H9 (cell line): ENCODE measurements around the gene SLC9A9. TPM values are rescaled to one million over a fixed set of nuclear protein-coding genes. Genes with fewer than 3 reads are reported as not detected.

ENCODE experiments used
- DNase-seq: peaks from one replicate; pipeline ENCODE4 v3.0.0-alpha.2; 2017
- H2AFZ ChIP-seq: one replicate; pipeline ENCODE4 v1.6.1; 2013; ENCODE audit warnings: mild to moderate bottlenecking, low read length, control low read depth, moderate library complexity
- H2AK5ac ChIP-seq: 2 replicates; pipeline ENCODE4 v1.6.1; 2013; ENCODE audit warnings: low read length, control low read depth, mixed read lengths; ENCODE audit not compliant: insufficient read length
- H2BK120ac ChIP-seq: one replicate; pipeline ENCODE4 v1.6.1; 2013; ENCODE audit warnings: low read depth, mild to moderate bottlenecking, low read length, control low read depth, inconsistent platforms; ENCODE audit not compliant: poor library complexity, severe bottlenecking
- H2BK12ac ChIP-seq: 2 replicates; pipeline ENCODE4 v1.6.1; 2013; ENCODE audit warnings: low read length, control low read depth, mixed read lengths, low read depth; ENCODE audit not compliant: insufficient read length
- H2BK15ac ChIP-seq: 2 replicates; pipeline ENCODE4 v1.6.1; 2013; ENCODE audit warnings: low read depth, low read length, control low read depth
- H2BK20ac ChIP-seq: one replicate; pipeline ENCODE4 v1.6.1; 2013; ENCODE audit warnings: low read depth, mild to moderate bottlenecking, low read length, control low read depth, inconsistent platforms; ENCODE audit not compliant: poor library complexity, severe bottlenecking
- H2BK5ac ChIP-seq: 2 replicates; pipeline ENCODE4 v1.6.1; 2013; ENCODE audit warnings: low read length, control low read depth, mixed read lengths; ENCODE audit not compliant: insufficient read length
- H3K14ac ChIP-seq: 2 replicates; pipeline ENCODE4 v1.6.1; 2013; ENCODE audit warnings: low read length, control low read depth; ENCODE audit not compliant: insufficient read depth
- H3K18ac ChIP-seq: 2 replicates; pipeline ENCODE4 v1.6.1; 2013; ENCODE audit warnings: low read depth, mild to moderate bottlenecking, mixed read lengths, low read length, control low read depth; ENCODE audit not compliant: insufficient read length
- H3K23ac ChIP-seq: 2 replicates; pipeline ENCODE4 v1.6.1; 2013; ENCODE audit warnings: low read length, control low read depth, mixed read lengths, low read depth; ENCODE audit not compliant: insufficient read length
- H3K23me2 ChIP-seq: 2 replicates; pipeline ENCODE4 v1.6.1; 2013; ENCODE audit warnings: low read depth, mild to moderate bottlenecking, mixed read lengths, low read length, control low read depth; ENCODE audit not compliant: insufficient read length, poor library complexity, severe bottlenecking
- H3K27ac ChIP-seq: 2 replicates; pipeline ENCODE4 v1.5.1; 2013; ENCODE audit warnings: low read length, control low read depth, mixed read lengths, low read depth; ENCODE audit not compliant: insufficient read length
- H3K27me3 ChIP-seq: 2 replicates; pipeline ENCODE4 v1.6.1; 2013; ENCODE audit warnings: low read length, control low read depth, inconsistent platforms; ENCODE audit not compliant: insufficient read depth
- H3K4ac ChIP-seq: 2 replicates; pipeline ENCODE4 v1.6.1; 2013; ENCODE audit warnings: low read depth, mild to moderate bottlenecking, control low read depth, inconsistent platforms, low read length, moderate library complexity
- H3K4me1 ChIP-seq: 2 replicates; pipeline ENCODE4 v1.6.1; 2013; ENCODE audit warnings: low read length, control low read depth, inconsistent platforms; ENCODE audit not compliant: insufficient read depth
- H3K4me2 ChIP-seq: 2 replicates; pipeline ENCODE4 v1.6.1; 2013; ENCODE audit warnings: low read length, control low read depth, mixed read lengths; ENCODE audit not compliant: insufficient read length, insufficient read depth
- H3K56ac ChIP-seq: 2 replicates; pipeline ENCODE4 v1.6.1; 2013; ENCODE audit warnings: low read depth, mild to moderate bottlenecking, mixed read lengths, low read length, control low read depth; ENCODE audit not compliant: insufficient read length
- H3K79me1 ChIP-seq: 2 replicates; pipeline ENCODE4 v1.6.1; 2013; ENCODE audit warnings: low read depth, mild to moderate bottlenecking, moderate library complexity, low read length, control low read depth, inconsistent platforms; ENCODE audit not compliant: insufficient read depth, poor library complexity, severe bottlenecking
- H3K79me2 ChIP-seq: 2 replicates; pipeline ENCODE4 v1.6.1; 2013; ENCODE audit warnings: low read length, control low read depth, inconsistent platforms; ENCODE audit not compliant: insufficient read depth
- H3K9ac ChIP-seq: 2 replicates; pipeline ENCODE4 v1.6.1; 2013; ENCODE audit warnings: low read length, control low read depth, mixed read lengths; ENCODE audit not compliant: insufficient read length; ENCODE audit errors: extremely low read depth
- H3K9me3 ChIP-seq: one replicate; pipeline ENCODE4 v1.6.1; 2013; ENCODE audit warnings: low read depth, low read length, inconsistent platforms; ENCODE audit not compliant: control insufficient read depth
- H3T11ph ChIP-seq: one replicate; pipeline ENCODE4 v1.6.1; 2013; ENCODE audit warnings: mild to moderate bottlenecking, low read length, control low read depth, inconsistent platforms
- H4K20me1 ChIP-seq: one replicate; pipeline ENCODE4 v1.6.1; 2013; ENCODE audit not compliant: control insufficient read depth, insufficient read length, insufficient read depth
- H4K5ac ChIP-seq: 2 replicates; pipeline ENCODE4 v1.6.1; 2013; ENCODE audit warnings: low read depth, mild to moderate bottlenecking, mixed read lengths, low read length, control low read depth; ENCODE audit not compliant: insufficient read length
- H4K8ac ChIP-seq: replicated peaks from 2 replicates; pipeline ENCODE4 v1.6.1; 2013; ENCODE audit warnings: low read length, control low read depth, mixed read lengths, low read depth; ENCODE audit not compliant: insufficient read length
- H4K91ac ChIP-seq: 2 replicates; pipeline ENCODE4 v1.6.1; 2013; ENCODE audit warnings: low read depth, mild to moderate bottlenecking, moderate library complexity, mixed read lengths, low read length, control low read depth; ENCODE audit not compliant: insufficient read length
- H3K27ac Mint-ChIP-seq, 3 experiments: 2 replicates in 2 of 3; 3 replicates in 1 of 3; pipeline ENCODE4 v1.8.0; 2020 to 2021; ENCODE audit warnings: mixed read lengths in 3 of 3, mild to moderate bottlenecking in 1 of 3, moderate library complexity in 1 of 3
- H3K27me3 Mint-ChIP-seq: 2 replicates; pipeline ENCODE4 v1.8.0; 2021; ENCODE audit warnings: low read depth, mild to moderate bottlenecking, moderate library complexity, mixed read lengths
- H3K36me3 Mint-ChIP-seq, 3 experiments: 2 replicates in 2 of 3; 3 replicates in 1 of 3; pipeline ENCODE4 v1.8.0; 2020 to 2021; ENCODE audit warnings: low read depth in 3 of 3, mixed read lengths in 3 of 3; ENCODE audit not compliant: insufficient read depth in 1 of 3
- H3K4me1 Mint-ChIP-seq, 2 experiments: 2 replicates each; pipeline ENCODE4 v1.8.0; 2020; ENCODE audit warnings: mixed read lengths in 2 of 2
- H3K4me3 Mint-ChIP-seq, 2 experiments: 2 replicates in 1 of 2; 3 replicates in 1 of 2; pipeline ENCODE4 v1.8.0; 2020 to 2021; ENCODE audit warnings: mild to moderate bottlenecking in 2 of 2, mixed read lengths in 2 of 2, moderate library complexity in 1 of 2
- H3K9me3 Mint-ChIP-seq, 2 experiments: 2 replicates in 1 of 2; 3 replicates in 1 of 2; pipeline ENCODE4 v1.8.0; 2020; ENCODE audit warnings: mild to moderate bottlenecking in 2 of 2, mixed read lengths in 2 of 2, moderate library complexity in 1 of 2
- WGBS: extraction: QIAGEN DNeasy Blood & Tissue Kit; methylation state at CpG from one replicate; pipeline ENCODE4 v1.1.7; 2013; ENCODE audit warnings: missing lambda C conversion rate, low lambda C conversion rate, mixed read lengths; ENCODE audit not compliant: insufficient read length; ENCODE audit errors: extremely low coverage; 5-methylcytosine and 5-hydroxymethylcytosine counted together
- total RNA-seq: library from RNA; stranded (reverse); gene quantifications from 2 replicates; pipeline ENCODE4 v1.2.1, GENCODE V29; 2021
- TF ChIP-seq, protein P1 (sequence below): fragments of 200-600 bp; sonication (generic); conservative IDR thresholded peaks from 3 replicates; pipeline ENCODE4 v1.8.0; 2021; ENCODE audit warnings: antibody characterized with exemption, mild to moderate bottlenecking

The SLC9A9 gene
- total RNA-seq, 1 experiment from 2014 or later, result 0.35 TPM

DNA sequence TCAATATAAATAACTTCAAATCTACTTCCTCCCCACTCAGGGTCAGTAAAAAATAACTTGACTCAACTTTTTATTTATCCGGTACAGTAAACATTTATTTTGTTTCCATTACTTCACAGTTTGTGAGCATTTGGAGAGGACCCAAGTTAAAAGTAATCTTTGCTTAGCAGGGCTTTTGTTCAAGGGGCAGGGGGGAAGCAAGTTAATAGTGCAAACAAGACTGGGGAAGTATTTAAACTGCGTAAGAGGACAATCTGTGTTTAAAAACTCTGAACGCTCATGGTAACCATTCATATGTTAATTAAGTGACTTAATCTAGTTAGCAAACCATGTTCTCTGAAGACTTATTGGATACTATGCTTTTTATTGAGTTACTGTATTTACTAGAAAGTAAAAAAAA is 346.2 kb downstream of the SLC9A9 start:
- no peaks in the 10 kb centered on the region for H3K27me3 Mint-ChIP-seq
- H2BK20ac ChIP-seq, result no peak overlapping the region
- peaks cover 7 to 9% of the 10 kb centered on the region in 2 experiments for H3K4me1 Mint-ChIP-seq
- H3K18ac ChIP-seq, result no peak overlapping the region
- H3K27me3 ChIP-seq, result no peaks in the 10 kb centered on the region
- no peak overlapping the region for H2BK15ac ChIP-seq
- no peak overlapping the region for H2BK5ac ChIP-seq
- H3K27ac ChIP-seq, result no peak overlapping the region
- H3K14ac ChIP-seq, result no peak overlapping the region
- H3K23ac ChIP-seq, result no peak overlapping the region
- H2BK12ac ChIP-seq, result no peak overlapping the region
- no peak overlapping the region for H4K91ac ChIP-seq
- no peak overlapping the region for H3K4me3 Mint-ChIP-seq
- H3K79me2 ChIP-seq, result no peaks in the 10 kb centered on the region
- no peaks in the 10 kb centered on the region for H4K20me1 ChIP-seq
- H3K4ac ChIP-seq, result no peak overlapping the region
- no CpG with 5 or more reads among the region's 3 CpGs for WGBS
- H4K8ac ChIP-seq, result no peak overlapping the region
- no peaks in the 10 kb centered on the region for H3K9me3 ChIP-seq
- no peak for DNase-seq
- H3T11ph ChIP-seq, result no peak overlapping the region
- H3K9me3 Mint-ChIP-seq, result no peaks in the 10 kb centered on the region; a peak in 1 of 5 replicates
- no peak overlapping the region for H2BK120ac ChIP-seq
- TF ChIP-seq, protein P1, sequence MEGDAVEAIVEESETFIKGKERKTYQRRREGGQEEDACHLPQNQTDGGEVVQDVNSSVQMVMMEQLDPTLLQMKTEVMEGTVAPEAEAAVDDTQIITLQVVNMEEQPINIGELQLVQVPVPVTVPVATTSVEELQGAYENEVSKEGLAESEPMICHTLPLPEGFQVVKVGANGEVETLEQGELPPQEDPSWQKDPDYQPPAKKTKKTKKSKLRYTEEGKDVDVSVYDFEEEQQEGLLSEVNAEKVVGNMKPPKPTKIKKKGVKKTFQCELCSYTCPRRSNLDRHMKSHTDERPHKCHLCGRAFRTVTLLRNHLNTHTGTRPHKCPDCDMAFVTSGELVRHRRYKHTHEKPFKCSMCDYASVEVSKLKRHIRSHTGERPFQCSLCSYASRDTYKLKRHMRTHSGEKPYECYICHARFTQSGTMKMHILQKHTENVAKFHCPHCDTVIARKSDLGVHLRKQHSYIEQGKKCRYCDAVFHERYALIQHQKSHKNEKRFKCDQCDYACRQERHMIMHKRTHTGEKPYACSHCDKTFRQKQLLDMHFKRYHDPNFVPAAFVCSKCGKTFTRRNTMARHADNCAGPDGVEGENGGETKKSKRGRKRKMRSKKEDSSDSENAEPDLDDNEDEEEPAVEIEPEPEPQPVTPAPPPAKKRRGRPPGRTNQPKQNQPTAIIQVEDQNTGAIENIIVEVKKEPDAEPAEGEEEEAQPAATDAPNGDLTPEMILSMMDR, result no peak
- no peaks in the 10 kb centered on the region for H3K4me1 ChIP-seq
- H3K9ac ChIP-seq, result no peak overlapping the region
- no peaks in the 10 kb centered on the region for H3K79me1 ChIP-seq
- H3K4me2 ChIP-seq, result no peak overlapping the region
- H2AK5ac ChIP-seq, result no peak overlapping the region
- H3K36me3 Mint-ChIP-seq, result no peaks in the 10 kb centered on the region
- no peak overlapping the region for H3K56ac ChIP-seq
- no peak overlapping the region for H4K5ac ChIP-seq
- H3K27ac Mint-ChIP-seq, result peak overlapping the region in 1 of 3 experiments; percentile 69; a peak in 1 of 7 replicates
- no peaks in the 10 kb centered on the region for H3K23me2 ChIP-seq
- H2AFZ ChIP-seq, result no peak overlapping the region
